GM10248 (cell line): ENCODE measurements around the gene RAP1GAP2.
A peak's percentile ranks its signal among the peaks of the same experiment; 100 is the strongest.
"Not testable (repeated sequence)": the region's sequence is repeated elsewhere in the genome, so short reads cannot be mapped to it uniquely, and the experiment has no call there.

Source experiments
- CTCF ChIA-PET: fragments of 300-600 bp; sonication (Branson Sonifier 250); formaldehyde crosslinking; extraction: SDS; loops from one replicate; lab custom pipeline; 2021; ENCODE audit warnings: antibody characterized with exemption; lab: Yijun Ruan, JAX
- POLR2A ChIA-PET: fragments of 350-650 bp; sonication (Branson Sonifier 250); formaldehyde crosslinking; extraction: SDS; loops from one replicate; lab custom pipeline; 2020; ENCODE audit warnings: antibody characterized with exemption; lab: Yijun Ruan, JAX
- DNase-seq: peaks from one replicate; pipeline ENCODE4 v3.0.0; 2012; ENCODE audit errors: extremely low spot score
- CTCF ChIP-seq: IDR thresholded peaks from 2 replicates; pipeline ENCODE4 v1.5.1; 2012; ENCODE audit warnings: mild to moderate bottlenecking, low read depth; ENCODE audit errors: extremely low read depth, missing control alignments, control extremely low read depth

The RAP1GAP2 gene

GRCh38 chr17:2816688-2817087 lies 20.4 kb downstream of the RAP1GAP2 start:
- POLR2A ChIA-PET = no interaction called here
- CTCF ChIA-PET = no interaction called here
- no peak for DNase-seq
- no peak for TF ChIP-seq CTCF

- DNase-seq, CTCF ChIA-PET, POLR2A ChIA-PET: not testable (repeated sequence)
Measured at GRCh38 chr17:2819294-2819693, 23.1 kb downstream of the RAP1GAP2 start.

GRCh38 chr17:2819921-2820501 lies 23.8 kb downstream of the RAP1GAP2 start:
- no peak for TF ChIP-seq CTCF
- DNase-seq = no peak
- ChIA-PET POLR2A (no interaction called here), CTCF (no interaction called here)

- TF ChIP-seq CTCF = no peak
- no peak for DNase-seq
- POLR2A ChIA-PET = no interaction called here
- CTCF ChIA-PET = no interaction called here
Measured at GRCh38 chr17:2821868-2822267, 25.6 kb downstream of the RAP1GAP2 start.

- ChIA-PET POLR2A (no interaction called here), CTCF (no interaction called here)
- DNase-seq = no peak
- no peak for TF ChIP-seq CTCF
Measured at GRCh38 chr17:2822358-2822757, 26.1 kb downstream of the RAP1GAP2 start.

GRCh38 chr17:2825253-2825970 lies 29.2 kb downstream of the RAP1GAP2 start:
- no peak for DNase-seq
- POLR2A ChIA-PET = no interaction called here
- CTCF ChIA-PET = interaction anchor here (0.7 to 1.6 kb wide), 5 partner anchors 11 to 190 kb away, joined by 3 to 11 read pairs (median 4); no protein-coding TSS in a partner anchor
- TF ChIP-seq CTCF = no peak

- peak; percentile 89 for DNase-seq
- peak; percentile 92 for TF ChIP-seq CTCF
- ChIA-PET POLR2A (no interaction called here), CTCF (interaction anchor here (1.3 to 2.0 kb wide), 3 partner anchors 102 to 184 kb away, joined by 4 to 8 read pairs (median 6); no protein-coding TSS in a partner anchor)
Measured at GRCh38 chr17:2828397-2829038, 32.3 kb downstream of the RAP1GAP2 start.
